HEK293 (cell line): ENCODE measurements around the gene GJA5.

Experiments
- CTCF ChIA-PET: fragments of 350-600 bp; formaldehyde crosslinking; extraction: SDS; loops from one replicate; lab custom pipeline; 2021; ENCODE audit warnings: antibody characterized with exemption; lab: Yijun Ruan, JAX
- POLR2A ChIA-PET: fragments of 300-600 bp; formaldehyde crosslinking; extraction: SDS; loops from one replicate; lab custom pipeline; 2020; ENCODE audit warnings: antibody characterized with exemption, inconsistent platforms; lab: Yijun Ruan, JAX
- H3K27ac ChIP-seq: fragments of 200-500 bp; sonication (Bioruptor generic); 2 replicates; pipeline ENCODE4 v1.5.1; 2014; ENCODE audit warnings: low read depth, low read length, control low read depth, inconsistent platforms; ENCODE audit errors: extremely low read depth
- H3K36me3 ChIP-seq, 2 experiments: fragments of 200-500 bp in 1 of 2; sonication (Bioruptor generic) in 1 of 2; 1 replicate in 1 of 2; 2 replicates in 1 of 2; pipeline ENCODE4 v1.5.1; 2014 to 2017; ENCODE audit warnings: inconsistent platforms in 2 of 2, low read length in 2 of 2; ENCODE audit not compliant: control insufficient read depth in 2 of 2, insufficient read depth in 1 of 2
- H3K4me1 ChIP-seq: fragments of 200-500 bp; sonication (Bioruptor generic); 2 replicates; pipeline ENCODE4 v1.5.1; 2014; ENCODE audit warnings: mild to moderate bottlenecking, low read length, inconsistent platforms; ENCODE audit not compliant: control insufficient read depth, insufficient read depth
- H3K4me3 ChIP-seq: 2 replicates; pipeline ENCODE4 v1.5.1; 2011; ENCODE audit warnings: low read depth, mild to moderate bottlenecking, control low read depth, low read length, moderate library complexity
- H3K9me3 ChIP-seq: fragments of 200-500 bp; sonication (Bioruptor generic); 2 replicates; pipeline ENCODE4 v1.5.1; 2014; ENCODE audit warnings: low read depth, low read length, inconsistent platforms; ENCODE audit not compliant: control insufficient read depth, insufficient read depth
- AEBP2 ChIP-seq: fragments of 450-650 bp; formaldehyde crosslinking; IDR thresholded peaks from 2 replicates; pipeline ENCODE4 v1.5.1; 2016; ENCODE audit warnings: missing biosample characterization, missing genetic modification characterization, borderline replicate concordance
- ATF2 ChIP-seq: fragments of 450-650 bp; formaldehyde crosslinking; IDR thresholded peaks from 2 replicates; pipeline ENCODE4 v1.5.1; 2016; ENCODE audit warnings: missing biosample characterization, missing genetic modification characterization, low read depth
- KLF1 ChIP-seq: fragments of 450-650 bp; formaldehyde crosslinking; IDR thresholded peaks from 2 replicates; pipeline ENCODE4 v1.5.1; 2016; ENCODE audit warnings: missing biosample characterization, missing genetic modification characterization
- PRDM4 ChIP-seq: fragments of 450-650 bp; formaldehyde crosslinking; IDR thresholded peaks from 2 replicates; pipeline ENCODE4 v1.5.1; 2017; ENCODE audit warnings: missing biosample characterization, missing genetic modification characterization
- SALL2 ChIP-seq: fragments of 450-650 bp; formaldehyde crosslinking; IDR thresholded peaks from 2 replicates; pipeline ENCODE4 v1.5.0; 2017; ENCODE audit warnings: missing biosample characterization, mild to moderate bottlenecking, missing genetic modification characterization, borderline replicate concordance
- SP7 ChIP-seq: fragments of 450-650 bp; formaldehyde crosslinking; IDR thresholded peaks from 2 replicates; pipeline ENCODE4 v1.5.1; 2016; ENCODE audit warnings: missing biosample characterization, missing genetic modification characterization
- ZBTB10 ChIP-seq: fragments of 450-650 bp; formaldehyde crosslinking; IDR thresholded peaks from 2 replicates; pipeline ENCODE4 v1.5.1; 2016; ENCODE audit warnings: missing biosample characterization, missing genetic modification characterization
- ZBTB11 ChIP-seq: fragments of 450-650 bp; formaldehyde crosslinking; conservative IDR thresholded peaks from 2 replicates; pipeline ENCODE4 v1.5.1; 2016; ENCODE audit warnings: low read depth, missing biosample characterization, missing genetic modification characterization
- ZNF140 ChIP-seq: fragments of 450-650 bp; formaldehyde crosslinking; IDR thresholded peaks from 2 replicates; pipeline ENCODE4 v1.5.1; 2016; ENCODE audit warnings: missing biosample characterization, missing genetic modification characterization
- ZNF169 ChIP-seq: fragments of 450-650 bp; formaldehyde crosslinking; IDR thresholded peaks from 2 replicates; pipeline ENCODE4 v1.5.1; 2016; ENCODE audit warnings: missing biosample characterization, missing genetic modification characterization
- ZNF184 ChIP-seq: fragments of 450-650 bp; IDR thresholded peaks from 2 replicates; pipeline ENCODE4 v1.5.1; 2018; ENCODE audit warnings: missing biosample characterization, mild to moderate bottlenecking, missing genetic modification characterization
- ZNF311 ChIP-seq: fragments of 450-650 bp; formaldehyde crosslinking; IDR thresholded peaks from 2 replicates; pipeline ENCODE4 v1.5.1; 2017; ENCODE audit warnings: missing biosample characterization, missing genetic modification characterization, borderline replicate concordance
- ZNF350 ChIP-seq: fragments of 450-650 bp; formaldehyde crosslinking; IDR thresholded peaks from 2 replicates; pipeline ENCODE4 v1.5.0; 2017; ENCODE audit warnings: missing biosample characterization, mild to moderate bottlenecking, missing genetic modification characterization
- ZNF433 ChIP-seq: fragments of 450-650 bp; formaldehyde crosslinking; IDR thresholded peaks from 2 replicates; pipeline ENCODE4 v1.5.1; 2016; ENCODE audit warnings: missing biosample characterization, missing genetic modification characterization, low read depth
- ZNF549 ChIP-seq: fragments of 450-650 bp; IDR thresholded peaks from 2 replicates; pipeline ENCODE4 v1.5.1; 2018; ENCODE audit warnings: missing biosample characterization, missing genetic modification characterization, mild to moderate bottlenecking, inconsistent platforms, moderate library complexity
- ZNF555 ChIP-seq: fragments of 450-650 bp; formaldehyde crosslinking; conservative IDR thresholded peaks from 2 replicates; pipeline ENCODE4 v1.5.1; 2017; ENCODE audit warnings: missing biosample characterization, mild to moderate bottlenecking, missing genetic modification characterization, inconsistent platforms
- ZNF629 ChIP-seq: fragments of 450-650 bp; formaldehyde crosslinking; IDR thresholded peaks from 2 replicates; pipeline ENCODE4 v1.5.1; 2017; ENCODE audit warnings: missing biosample characterization, missing genetic modification characterization
- ZNF843 ChIP-seq: fragments of 450-650 bp; formaldehyde crosslinking; IDR thresholded peaks from 2 replicates; pipeline ENCODE4 v1.5.1; 2016; ENCODE audit warnings: missing biosample characterization, missing genetic modification characterization

GJA5 gene

GRCh38 chr1:147760481-147761260 lies at the start of gene GJA5:
GJA5 (minus strand) TSS chr1:147760602; CDS start chr1:147759238, 1,364 bp downstream.
- ChIA-PET CTCF (no interaction called here), POLR2A (no interaction called here)

GRCh38 chr1:147809236-147809635 lies 48.8 kb upstream of the GJA5 start:
- CTCF ChIA-PET, result no interaction called here
- TF ChIP-seq ZNF843 (tag by site-specific recombination), result no peak
- TF ChIP-seq, all 188 proteins: peak for 0
- Histone ChIP-seq H3K4me3 (no peak overlapping the region), H3K27ac (no peak overlapping the region), H3K36me3 (no peaks in the 10 kb centered on the region), H3K4me1 (no peaks in the 10 kb centered on the region), H3K9me3 (no peaks in the 10 kb centered on the region)
- POLR2A ChIA-PET, result no interaction called here

More at GRCh38 chr1:147760481-147761260, at the start of gene GJA5:
- H3K36me3 ChIP-seq, result no peaks in the 10 kb centered on the region
- H3K4me1 ChIP-seq, result no peaks in the 10 kb centered on the region
- no peak within 1 kb of the TSS for H3K27ac ChIP-seq
- no peaks in the 10 kb centered on the region for H3K9me3 ChIP-seq
- H3K4me3 ChIP-seq, result no peak within 1 kb of the TSS
- no peak for TF ChIP-seq ZNF549 (tag by site-specific recombination)
- no peak for TF ChIP-seq SP7 (tag by site-specific recombination)
- no peak for TF ChIP-seq ATF2 (tag by site-specific recombination)
- TF ChIP-seq ZNF555, result no peak
- no peak for TF ChIP-seq ZBTB11
- no peak for TF ChIP-seq KLF1 (tag by site-specific recombination)
- no peak for TF ChIP-seq SALL2
- TF ChIP-seq ZNF629 (tag by site-specific recombination), result no peak
- no peak for TF ChIP-seq ZNF350 (tag by site-specific recombination)
- TF ChIP-seq, all 188 proteins: peak for 0

- ChIA-PET CTCF (interaction anchor here (0.7 kb wide), 1 partner anchor 93 kb away, joined by 3 read pairs; no protein-coding TSS in a partner anchor), POLR2A (no interaction called here)
- Histone ChIP-seq H3K36me3 (no peaks in the 10 kb centered on the region), H3K4me1 (no peaks in the 10 kb centered on the region), H3K9me3 (no peaks in the 10 kb centered on the region), H3K4me3 (no peak overlapping the region), H3K27ac (no peak overlapping the region)
- no peak for TF ChIP-seq ZNF184 (tag by site-specific recombination)
- no peak for TF ChIP-seq ZBTB10 (tag by site-specific recombination)
- no peak for TF ChIP-seq ZNF433 (tag by site-specific recombination)
- TF ChIP-seq AEBP2 (tag by site-specific recombination), result no peak
- TF ChIP-seq ZNF140 (tag by site-specific recombination), result no peak
- TF ChIP-seq ZNF311, result no peak
- TF ChIP-seq PRDM4 (tag by site-specific recombination), result no peak
- TF ChIP-seq ZNF169, result no peak
Measured at GRCh38 chr1:147808025-147808424, 47.6 kb upstream of the GJA5 start.
